Glutamatergic neuron (in vitro differentiated cells): Measurements from ENCODE around the gene ALDH3B2. TPM values are rescaled to one million over a fixed set of nuclear protein-coding genes. Genes with fewer than 3 reads are reported as not detected.

Experiments used
- DNase-seq: peaks from one replicate; pipeline ENCODE4 v3.0.0; 2022
- H3K27ac Mint-ChIP-seq: one replicate; pipeline ENCODE4 v1.8.0; 2020; ENCODE audit warnings: mild to moderate bottlenecking, mixed read lengths, inconsistent platforms; ENCODE audit not compliant: unreplicated experiment
- H3K27me3 Mint-ChIP-seq: one replicate; pipeline ENCODE4 v1.8.0; 2020; ENCODE audit warnings: mild to moderate bottlenecking, moderate library complexity, mixed read lengths, inconsistent platforms; ENCODE audit not compliant: unreplicated experiment
- H3K36me3 Mint-ChIP-seq: one replicate; pipeline ENCODE4 v1.8.0; 2020; ENCODE audit warnings: mild to moderate bottlenecking, mixed read lengths, inconsistent platforms; ENCODE audit not compliant: unreplicated experiment
- H3K4me1 Mint-ChIP-seq: one replicate; pipeline ENCODE4 v1.8.0; 2020; ENCODE audit warnings: mild to moderate bottlenecking, low read depth, mixed read lengths, inconsistent platforms; ENCODE audit not compliant: unreplicated experiment
- H3K4me3 Mint-ChIP-seq: one replicate; pipeline ENCODE4 v1.8.0; 2020; ENCODE audit warnings: mild to moderate bottlenecking, mixed read lengths, inconsistent platforms; ENCODE audit not compliant: unreplicated experiment
- H3K9me3 Mint-ChIP-seq: one replicate; pipeline ENCODE4 v1.8.0; 2020; ENCODE audit warnings: mild to moderate bottlenecking, moderate library complexity, mixed read lengths, inconsistent platforms; ENCODE audit not compliant: unreplicated experiment
- total RNA-seq: library from RNA; stranded (reverse); fragmentation: NEBNext Ultra II Directional; extraction: Animal tissue kit (Norgen Biotek cat#: 25700); gene quantifications from one replicate; pipeline ENCODE4 v1.2.1, GENCODE V29; 2021; ENCODE audit not compliant: unreplicated experiment
- TF ChIP-seq, protein P1 (sequence below): fragments of 200-600 bp; sonication (generic); IDR thresholded peaks from one replicate; pipeline ENCODE4 v1.5.0; 2021; ENCODE audit not compliant: partially characterized antibody, unreplicated experiment

Gene ALDH3B2
- total RNA-seq, 1 donor from 2014 or later: not detected

DNA sequence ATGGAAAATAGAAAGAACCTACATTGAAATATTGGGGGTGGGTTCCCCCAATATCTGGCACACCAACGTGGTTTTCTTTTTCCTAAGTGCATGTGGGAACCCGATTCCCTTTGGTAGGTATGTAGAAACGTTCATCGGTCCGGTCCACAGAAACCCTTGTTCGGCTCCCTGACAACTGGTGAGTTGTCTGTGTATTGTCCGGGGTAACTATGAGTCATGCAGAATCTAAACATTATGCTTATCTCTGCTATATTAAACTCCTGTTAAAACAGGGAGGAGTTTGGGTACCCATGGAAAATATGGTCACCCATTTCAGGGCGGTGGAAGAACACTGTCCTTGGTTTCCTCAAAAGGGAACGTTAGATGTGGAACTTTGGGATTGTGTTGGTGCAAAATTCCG lies 25.1 kb upstream of the ALDH3B2 start:
- Mint-ChIP-seq H3K9me3 (peaks cover 6% of the 10 kb centered on the region), H3K36me3 (peaks cover 19% of the 10 kb centered on the region), H3K4me1 (no peaks in the 10 kb centered on the region), H3K27me3 (no peaks in the 10 kb centered on the region), H3K4me3 (no peak overlapping the region), H3K27ac (no peak overlapping the region)
- no peak for DNase-seq
- TF ChIP-seq, protein P1, sequence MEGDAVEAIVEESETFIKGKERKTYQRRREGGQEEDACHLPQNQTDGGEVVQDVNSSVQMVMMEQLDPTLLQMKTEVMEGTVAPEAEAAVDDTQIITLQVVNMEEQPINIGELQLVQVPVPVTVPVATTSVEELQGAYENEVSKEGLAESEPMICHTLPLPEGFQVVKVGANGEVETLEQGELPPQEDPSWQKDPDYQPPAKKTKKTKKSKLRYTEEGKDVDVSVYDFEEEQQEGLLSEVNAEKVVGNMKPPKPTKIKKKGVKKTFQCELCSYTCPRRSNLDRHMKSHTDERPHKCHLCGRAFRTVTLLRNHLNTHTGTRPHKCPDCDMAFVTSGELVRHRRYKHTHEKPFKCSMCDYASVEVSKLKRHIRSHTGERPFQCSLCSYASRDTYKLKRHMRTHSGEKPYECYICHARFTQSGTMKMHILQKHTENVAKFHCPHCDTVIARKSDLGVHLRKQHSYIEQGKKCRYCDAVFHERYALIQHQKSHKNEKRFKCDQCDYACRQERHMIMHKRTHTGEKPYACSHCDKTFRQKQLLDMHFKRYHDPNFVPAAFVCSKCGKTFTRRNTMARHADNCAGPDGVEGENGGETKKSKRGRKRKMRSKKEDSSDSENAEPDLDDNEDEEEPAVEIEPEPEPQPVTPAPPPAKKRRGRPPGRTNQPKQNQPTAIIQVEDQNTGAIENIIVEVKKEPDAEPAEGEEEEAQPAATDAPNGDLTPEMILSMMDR: no peak

DNA sequence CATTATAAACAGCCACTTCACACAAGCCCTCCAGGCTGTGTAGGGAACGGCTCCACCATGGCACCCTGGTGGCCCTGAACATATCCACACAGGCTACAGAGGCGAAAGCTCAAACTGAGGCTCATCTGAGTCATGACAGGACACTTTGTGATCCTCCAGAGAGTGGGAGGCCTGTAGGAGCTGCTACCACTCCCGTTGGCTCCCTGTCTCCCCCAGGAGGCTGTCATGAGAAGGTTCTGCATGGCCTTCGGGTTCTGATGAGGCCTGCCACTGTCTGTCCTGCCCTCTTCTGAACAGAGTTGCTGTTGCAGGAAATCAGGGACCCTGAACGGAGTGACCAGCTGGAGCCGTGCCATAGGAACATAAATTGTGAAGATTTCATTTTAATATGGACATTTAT lies 23.8 kb upstream of the ALDH3B2 start:
- Mint-ChIP-seq H3K27me3 (no peaks in the 10 kb centered on the region), H3K27ac (no peak overlapping the region), H3K4me1 (no peaks in the 10 kb centered on the region), H3K9me3 (peaks cover 6% of the 10 kb centered on the region), H3K36me3 (peaks cover 19% of the 10 kb centered on the region), H3K4me3 (no peak overlapping the region)
- DNase-seq: no peak
- TF ChIP-seq, protein P1: no peak

DNA sequence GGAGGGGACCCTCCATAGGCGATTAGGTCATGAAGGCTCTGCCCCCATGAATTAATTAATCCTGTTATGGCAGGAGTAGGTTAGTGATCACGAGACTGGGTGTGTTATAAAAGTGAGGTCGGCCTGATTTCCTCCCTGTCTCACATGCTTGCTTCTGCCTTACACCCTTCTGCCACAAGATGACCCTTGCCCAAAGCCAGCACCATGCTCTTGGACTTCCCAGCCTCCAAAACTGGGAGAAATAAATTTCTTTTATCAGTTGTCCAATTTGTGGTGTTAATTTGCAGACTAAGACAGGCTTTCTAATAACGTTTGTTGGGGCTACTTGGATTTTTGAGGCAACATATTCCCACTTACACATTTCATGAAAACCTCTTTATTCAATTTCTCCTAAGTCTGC lies 23.4 kb upstream of the ALDH3B2 start:
- Mint-ChIP-seq H3K4me3 (no peak overlapping the region), H3K9me3 (peaks cover 6% of the 10 kb centered on the region), H3K4me1 (no peaks in the 10 kb centered on the region), H3K27me3 (no peaks in the 10 kb centered on the region), H3K27ac (no peak overlapping the region), H3K36me3 (peaks cover 19% of the 10 kb centered on the region)
- TF ChIP-seq, protein P1: no peak
- DNase-seq: no peak

- no peak overlapping the region for H3K27ac Mint-ChIP-seq
- peaks cover 6% of the 10 kb centered on the region for H3K9me3 Mint-ChIP-seq
- H3K36me3 Mint-ChIP-seq: peaks cover 19% of the 10 kb centered on the region
- no peaks in the 10 kb centered on the region for H3K4me1 Mint-ChIP-seq
- no peak for DNase-seq
- H3K27me3 Mint-ChIP-seq: no peaks in the 10 kb centered on the region
- H3K4me3 Mint-ChIP-seq: no peak overlapping the region
- TF ChIP-seq, protein P1: no peak
Observed at GRCh38 chr11:67696998-67697397, 22.6 kb upstream of the ALDH3B2 start.

DNA sequence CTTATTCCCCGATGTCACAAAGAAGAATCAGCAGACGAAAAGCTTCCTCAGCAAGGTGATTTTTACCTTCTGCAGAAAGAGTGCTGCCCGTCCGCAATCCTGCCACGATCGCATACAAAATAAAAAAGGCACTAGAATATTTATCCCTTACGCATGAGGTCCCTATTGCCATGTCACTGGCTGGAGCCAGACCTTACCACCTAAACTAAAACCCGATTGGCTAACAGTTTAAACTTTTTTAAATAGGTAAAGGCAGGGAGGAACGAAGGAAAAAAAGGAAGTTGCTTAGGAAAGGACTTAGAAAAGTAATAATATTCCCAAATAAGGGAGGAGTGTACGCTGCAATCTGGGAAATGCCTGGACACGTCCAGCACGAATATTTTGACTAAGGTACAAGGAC lies 21.2 kb upstream of the ALDH3B2 start:
- TF ChIP-seq, protein P1: no peak
- H3K27me3 Mint-ChIP-seq: no peaks in the 10 kb centered on the region
- H3K36me3 Mint-ChIP-seq: peaks cover 18% of the 10 kb centered on the region
- peaks cover 6% of the 10 kb centered on the region for H3K9me3 Mint-ChIP-seq
- H3K27ac Mint-ChIP-seq: no peak overlapping the region
- H3K4me3 Mint-ChIP-seq: no peak overlapping the region
- no peaks in the 10 kb centered on the region for H3K4me1 Mint-ChIP-seq
- DNase-seq: no peak
